GM06990 (cell line): ENCODE measurements around the gene ENOX1.

ENCODE experiments used
- DNase-seq: peaks from one replicate; pipeline ENCODE4 v3.0.0-alpha.2; 2011; ENCODE audit not compliant: insufficient read length; ENCODE audit errors: extremely low read depth
- H3K27me3 ChIP-seq: replicated peaks from 2 replicates; pipeline ENCODE4 v1.6.0; 2011; ENCODE audit warnings: low read length; ENCODE audit not compliant: control insufficient read depth, insufficient read depth
- H3K36me3 ChIP-seq: 2 replicates; pipeline ENCODE4 v1.5.1; 2011; ENCODE audit warnings: low read length; ENCODE audit not compliant: control insufficient read depth, insufficient read depth
- H3K4me3 ChIP-seq: replicated peaks from 2 replicates; pipeline ENCODE4 v1.5.1; 2011; ENCODE audit warnings: low read depth, mild to moderate bottlenecking, control low read depth, low read length
- TF ChIP-seq, protein P1 (sequence below): IDR thresholded peaks from 2 replicates; pipeline ENCODE4 v1.5.1; 2011; ENCODE audit warnings: low read length, control low read depth, mild to moderate bottlenecking, inconsistent platforms; ENCODE audit not compliant: insufficient read depth, poor library complexity, severe bottlenecking

ENOX1 gene

DNA sequence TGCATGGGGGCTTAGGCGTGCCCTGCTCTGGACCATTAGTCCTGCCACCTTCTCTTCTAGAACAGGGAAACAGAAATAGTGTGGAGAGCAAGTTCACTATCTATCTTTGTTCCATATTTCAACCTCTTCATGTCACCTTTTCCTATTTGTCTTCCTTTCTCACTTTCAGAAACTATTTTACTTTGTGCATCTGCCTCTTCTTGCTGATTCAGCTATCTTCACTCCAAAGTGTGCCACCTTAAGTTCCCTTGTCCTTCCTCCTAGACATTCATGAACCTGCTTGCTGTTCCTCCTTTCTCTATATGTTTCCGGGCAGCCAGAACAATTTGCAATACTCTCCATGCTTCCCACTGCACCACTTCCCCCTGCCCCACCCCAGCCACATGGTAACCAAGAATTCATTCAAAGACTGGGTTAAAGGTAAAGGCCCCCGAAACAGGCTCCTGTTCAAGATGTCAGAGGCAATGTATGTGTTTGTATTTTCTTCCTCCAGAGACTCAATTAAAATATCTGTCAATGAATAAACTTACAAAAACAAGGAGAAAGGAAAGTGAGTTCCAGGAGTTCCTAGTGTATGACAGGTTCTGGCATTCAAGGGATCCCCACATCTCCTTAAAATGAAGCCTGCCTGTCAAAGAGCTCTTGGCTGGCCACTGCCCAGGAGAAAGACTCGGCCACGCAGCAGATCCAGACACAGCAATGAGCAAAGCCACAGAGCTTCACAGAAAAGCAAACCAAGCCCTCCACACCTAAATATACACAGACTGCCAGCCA is 495.3 kb downstream of the ENOX1 start:
- no peak for DNase-seq
- TF ChIP-seq, protein P1, sequence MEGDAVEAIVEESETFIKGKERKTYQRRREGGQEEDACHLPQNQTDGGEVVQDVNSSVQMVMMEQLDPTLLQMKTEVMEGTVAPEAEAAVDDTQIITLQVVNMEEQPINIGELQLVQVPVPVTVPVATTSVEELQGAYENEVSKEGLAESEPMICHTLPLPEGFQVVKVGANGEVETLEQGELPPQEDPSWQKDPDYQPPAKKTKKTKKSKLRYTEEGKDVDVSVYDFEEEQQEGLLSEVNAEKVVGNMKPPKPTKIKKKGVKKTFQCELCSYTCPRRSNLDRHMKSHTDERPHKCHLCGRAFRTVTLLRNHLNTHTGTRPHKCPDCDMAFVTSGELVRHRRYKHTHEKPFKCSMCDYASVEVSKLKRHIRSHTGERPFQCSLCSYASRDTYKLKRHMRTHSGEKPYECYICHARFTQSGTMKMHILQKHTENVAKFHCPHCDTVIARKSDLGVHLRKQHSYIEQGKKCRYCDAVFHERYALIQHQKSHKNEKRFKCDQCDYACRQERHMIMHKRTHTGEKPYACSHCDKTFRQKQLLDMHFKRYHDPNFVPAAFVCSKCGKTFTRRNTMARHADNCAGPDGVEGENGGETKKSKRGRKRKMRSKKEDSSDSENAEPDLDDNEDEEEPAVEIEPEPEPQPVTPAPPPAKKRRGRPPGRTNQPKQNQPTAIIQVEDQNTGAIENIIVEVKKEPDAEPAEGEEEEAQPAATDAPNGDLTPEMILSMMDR, result no peak
- Histone ChIP-seq H3K27me3 (no peaks in the 10 kb centered on the region), H3K4me3 (no peak overlapping the region), H3K36me3 (no peaks in the 10 kb centered on the region)

DNA sequence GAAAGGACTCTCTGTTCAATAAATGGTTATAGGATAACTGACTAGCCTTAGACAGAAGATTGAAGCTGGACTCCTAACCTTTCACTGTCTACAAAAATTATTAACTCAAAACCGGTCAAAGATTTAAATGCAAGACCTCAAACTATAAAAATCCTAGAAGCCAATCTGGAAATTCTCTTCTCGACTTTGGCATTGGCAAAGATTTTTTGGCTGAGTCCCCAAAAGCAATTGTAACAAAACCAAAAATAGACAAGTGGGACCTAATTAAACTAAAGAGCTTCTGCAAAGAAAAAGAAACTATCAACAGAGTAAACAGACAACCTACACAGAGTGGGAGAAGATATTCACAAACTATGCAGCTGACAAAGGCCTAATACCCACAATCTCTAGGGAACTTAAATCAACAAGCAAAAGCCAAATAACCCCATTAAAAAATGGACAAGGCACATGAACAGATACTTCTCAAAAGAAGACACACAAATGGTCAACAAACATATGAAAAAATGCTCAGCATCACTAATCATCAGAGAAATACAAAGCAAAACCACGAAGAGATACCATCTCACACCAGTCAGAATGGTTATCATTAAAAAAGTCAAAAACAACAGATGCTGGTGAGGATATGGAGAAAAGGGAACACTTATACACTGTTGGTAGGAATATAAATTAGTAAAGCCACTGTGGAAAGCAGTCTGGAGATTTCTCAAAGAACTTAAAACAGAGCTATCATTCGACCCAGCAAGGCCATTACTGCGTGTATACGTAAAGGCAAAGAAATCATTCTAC is 497.1 kb downstream of the ENOX1 start:
- no peaks in the 10 kb centered on the region for H3K27me3 ChIP-seq
- H3K36me3 ChIP-seq, result no peaks in the 10 kb centered on the region
- TF ChIP-seq, protein P1, result no peak
- H3K4me3 ChIP-seq, result no peak overlapping the region
- DNase-seq, result no peak

DNA sequence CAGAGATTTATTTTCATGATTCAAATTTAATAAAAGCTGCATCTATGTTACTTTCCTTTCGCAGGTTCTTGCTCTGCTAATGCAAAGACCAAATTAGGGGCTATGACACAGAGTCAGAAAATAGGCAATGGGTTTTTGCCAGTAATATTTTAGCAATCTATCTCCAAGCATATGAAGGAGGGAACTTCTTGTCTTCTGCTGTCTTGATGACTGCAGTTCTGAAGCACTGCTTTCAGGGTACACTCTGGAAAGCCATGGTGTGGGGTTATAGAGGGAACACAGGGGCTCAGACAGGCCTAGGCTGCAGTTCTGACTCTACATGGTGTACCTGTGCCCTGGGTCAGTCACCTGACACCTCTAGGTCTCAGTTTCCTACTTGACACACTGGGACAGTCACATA is 500.0 kb downstream of the ENOX1 start:
- Histone ChIP-seq H3K4me3 (no peak overlapping the region), H3K27me3 (no peaks in the 10 kb centered on the region), H3K36me3 (no peaks in the 10 kb centered on the region)
- no peak for DNase-seq
- TF ChIP-seq, protein P1, result no peak

DNA sequence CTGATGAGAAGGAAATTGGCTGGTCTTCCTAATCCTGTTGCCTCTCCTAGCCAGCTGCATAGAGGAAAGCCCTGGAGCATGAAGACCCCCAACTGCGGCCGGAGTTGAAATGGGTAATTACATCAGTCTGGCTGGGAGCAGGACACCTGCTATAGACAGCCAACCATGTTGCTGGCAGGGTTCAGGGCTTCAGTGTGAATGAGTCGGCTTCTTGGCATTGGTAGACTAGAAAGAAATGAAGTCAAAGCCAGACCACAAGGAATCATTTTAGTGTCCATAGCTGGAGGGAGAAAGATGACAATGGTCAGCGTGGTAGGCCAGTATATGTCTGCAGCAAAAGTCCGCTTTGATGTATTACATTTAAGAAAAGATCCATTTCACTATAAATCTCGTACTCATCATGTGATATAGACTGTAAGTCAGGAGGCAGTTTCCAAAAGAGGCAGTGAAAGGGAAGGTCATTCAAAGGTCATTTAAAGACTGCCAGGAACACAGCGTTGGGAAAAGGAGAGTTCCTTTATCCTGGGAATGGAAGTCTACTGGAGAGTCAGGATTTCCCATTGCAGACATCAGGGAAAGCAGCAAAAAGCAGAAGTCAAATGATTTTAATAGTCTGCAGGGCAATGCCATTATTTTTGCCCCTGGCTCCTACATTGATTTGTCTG is 500.7 kb downstream of the ENOX1 start:
- no peaks in the 10 kb centered on the region for H3K36me3 ChIP-seq
- no peak overlapping the region for H3K4me3 ChIP-seq
- TF ChIP-seq, protein P1, result no peak
- H3K27me3 ChIP-seq, result no peaks in the 10 kb centered on the region
- no peak for DNase-seq

DNA sequence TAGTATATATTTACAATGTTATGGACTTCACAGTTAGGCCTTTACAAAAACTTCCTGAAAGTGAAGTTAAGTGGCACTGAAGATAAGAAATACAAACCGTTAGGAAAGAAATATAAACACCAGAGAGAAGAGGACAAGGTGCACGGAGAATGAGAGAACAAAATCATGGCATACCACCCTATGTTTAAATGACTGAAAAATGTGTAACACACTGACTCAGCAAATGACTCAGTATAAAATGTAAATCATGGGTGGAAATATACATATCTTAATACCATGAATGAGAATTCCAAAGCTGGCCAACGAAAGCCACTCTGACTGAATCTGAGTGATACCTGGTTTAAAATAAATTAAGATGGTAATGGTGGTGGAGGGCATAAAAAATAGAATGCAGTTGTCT is 502.6 kb downstream of the ENOX1 start:
- TF ChIP-seq, protein P1, result no peak
- Histone ChIP-seq H3K4me3 (no peak overlapping the region), H3K36me3 (no peaks in the 10 kb centered on the region), H3K27me3 (no peaks in the 10 kb centered on the region)
- no peak for DNase-seq
